T1000 (cell line): ENCODE results near the gene FABP7.
"Not testable (repeated sequence)": the region's sequence is repeated elsewhere in the genome, so short reads cannot be mapped to it uniquely, and the experiment has no call there.

Experiments used
- DNase-seq: peaks from one replicate; lab custom pipeline; 2025; ENCODE audit warnings: mixed read lengths; lab: John Stamatoyannopoulos, UW

The FABP7 gene

DNA sequence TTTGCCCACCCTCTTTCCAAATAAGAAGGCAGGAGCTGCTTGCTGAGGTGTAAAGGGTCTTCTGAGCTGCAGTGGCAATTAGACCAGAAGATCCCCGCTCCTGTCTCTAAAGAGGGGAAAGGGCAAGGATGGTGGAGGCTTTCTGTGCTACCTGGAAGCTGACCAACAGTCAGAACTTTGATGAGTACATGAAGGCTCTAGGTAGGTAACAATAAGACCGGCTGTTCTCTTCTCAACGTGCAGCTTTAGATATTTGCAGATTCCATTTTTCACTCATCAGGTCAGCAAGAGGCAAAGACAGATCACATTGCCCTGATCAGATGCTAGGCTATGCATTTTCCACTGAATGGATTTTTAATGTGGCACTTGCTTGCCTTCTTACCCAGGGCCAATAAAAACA lies at the start of gene FABP7:
FABP7 (plus strand) TSS at position 50 of the 400 bp plus-strand sequence; CDS start at position 129, 79 bp downstream.
- no peak for DNase-seq

GRCh38 chr6:122730334-122730733 lies 49.2 kb upstream of the FABP7 start:
- DNase-seq = no peak

DNA sequence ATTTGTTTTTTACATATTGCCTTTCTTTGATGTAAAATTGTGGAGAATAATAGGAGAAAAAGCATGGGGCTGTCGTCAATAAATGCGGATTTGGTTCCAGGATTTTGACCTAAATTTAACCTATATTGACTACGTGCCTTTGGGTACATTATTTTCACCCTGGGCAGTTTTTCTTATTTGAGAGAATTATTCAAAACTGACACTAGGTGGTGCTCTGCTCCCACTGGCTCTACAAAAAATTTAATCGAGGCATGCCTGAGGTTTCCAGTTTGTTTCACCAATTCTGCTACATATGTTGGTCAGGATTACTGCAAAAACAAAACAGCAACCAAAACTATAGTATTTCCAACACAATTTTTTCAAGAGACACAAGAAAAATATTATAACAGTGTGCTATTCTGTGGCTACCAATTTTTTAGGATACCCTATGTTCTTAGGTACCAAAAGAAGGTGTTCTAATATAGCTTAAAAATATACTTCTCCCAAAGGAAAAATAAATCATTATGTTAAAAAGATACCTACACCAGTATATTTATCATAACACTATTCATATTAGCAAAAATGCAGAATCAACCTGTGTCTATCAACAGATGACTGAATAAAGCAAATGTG lies 48.6 kb upstream of the FABP7 start:
- no peak for DNase-seq

DNA sequence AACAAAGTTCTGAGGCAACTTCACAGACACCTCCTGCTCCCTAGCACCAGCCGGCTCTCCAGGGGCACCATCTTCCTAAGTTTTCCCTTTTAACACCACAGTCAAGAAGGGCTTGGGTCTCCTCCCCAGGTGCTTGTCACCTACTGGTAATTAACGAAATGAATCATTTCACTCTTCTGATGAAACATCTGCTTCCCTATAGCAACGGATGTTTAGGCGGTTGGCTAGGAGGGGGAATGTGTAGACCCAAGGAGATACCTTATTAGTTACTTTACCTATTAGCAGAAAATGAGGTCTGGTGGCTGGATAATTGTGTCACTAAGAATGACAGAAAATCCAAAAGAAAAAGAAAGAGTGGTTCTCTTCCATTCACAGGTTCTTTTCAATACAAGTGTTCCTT lies 46.3 kb upstream of the FABP7 start:
- no peak for DNase-seq

- DNase-seq = no peak
Observed at GRCh38 chr6:122734529-122735395, 44.8 kb upstream of the FABP7 start.

DNA sequence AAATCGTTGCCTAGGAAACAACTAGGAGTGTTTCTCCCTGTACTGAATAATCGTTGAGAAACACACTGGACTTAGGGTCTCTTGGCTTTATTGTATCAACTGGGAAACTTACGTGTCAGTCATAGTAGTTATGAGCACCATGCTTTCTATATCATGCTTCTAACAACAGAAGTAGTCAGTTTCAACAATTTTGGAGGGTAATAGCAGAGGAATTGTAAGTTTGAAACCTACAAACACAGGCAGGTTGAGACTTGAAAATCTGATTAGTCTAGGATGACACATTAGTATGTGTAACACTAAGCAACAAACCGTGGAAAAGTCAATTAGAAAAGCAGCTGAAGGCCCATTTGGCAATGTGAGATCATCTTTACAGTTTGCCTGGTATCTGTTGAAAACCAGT lies 43.9 kb upstream of the FABP7 start:
- no peak for DNase-seq

- DNase-seq = no peak
Observed at GRCh38 chr6:122736163-122736562, 43.4 kb upstream of the FABP7 start.

DNA sequence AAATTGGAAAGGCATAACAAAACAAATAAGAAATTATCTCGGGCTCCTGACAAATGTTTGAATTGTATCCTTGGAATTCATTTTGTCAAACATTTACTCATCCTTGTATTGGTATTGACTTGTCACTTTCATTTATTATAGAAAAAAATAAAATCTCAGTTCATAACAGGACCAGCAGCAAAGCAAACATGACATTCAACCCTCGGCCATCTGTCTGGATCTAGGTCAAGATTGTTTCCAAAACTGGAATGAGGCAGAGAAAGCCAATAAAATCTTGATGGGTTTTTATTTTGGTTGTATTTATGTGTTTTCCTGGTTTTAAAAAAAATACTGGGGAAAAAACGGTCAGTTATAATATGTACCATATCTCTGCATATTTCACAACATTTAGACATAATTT lies 42.9 kb upstream of the FABP7 start:
- DNase-seq = no peak

DNA sequence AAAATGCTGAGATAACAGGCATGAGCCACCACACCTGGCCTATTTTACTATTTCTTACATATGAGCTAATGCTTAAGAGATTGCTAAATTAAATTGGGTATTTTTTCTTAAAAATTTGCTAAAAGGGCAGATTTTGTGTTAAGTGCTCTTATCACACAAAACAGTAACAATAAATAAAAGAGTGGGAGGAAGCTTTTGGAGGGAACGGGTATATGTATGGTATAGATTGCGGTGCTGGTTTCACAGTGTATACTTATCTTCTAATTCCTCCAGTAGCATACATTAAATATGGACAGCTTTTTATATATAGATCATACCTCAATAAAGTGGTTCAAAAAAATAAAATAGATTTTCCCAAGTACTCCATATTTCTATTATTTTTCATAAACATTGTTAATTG lies 39.4 kb upstream of the FABP7 start:
- no peak for DNase-seq

- no peak for DNase-seq
Observed at GRCh38 chr6:122740936-122741335, 38.6 kb upstream of the FABP7 start.

- not testable (repeated sequence) for DNase-seq
Observed at GRCh38 chr6:122744247-122744646, 35.3 kb upstream of the FABP7 start.

DNA sequence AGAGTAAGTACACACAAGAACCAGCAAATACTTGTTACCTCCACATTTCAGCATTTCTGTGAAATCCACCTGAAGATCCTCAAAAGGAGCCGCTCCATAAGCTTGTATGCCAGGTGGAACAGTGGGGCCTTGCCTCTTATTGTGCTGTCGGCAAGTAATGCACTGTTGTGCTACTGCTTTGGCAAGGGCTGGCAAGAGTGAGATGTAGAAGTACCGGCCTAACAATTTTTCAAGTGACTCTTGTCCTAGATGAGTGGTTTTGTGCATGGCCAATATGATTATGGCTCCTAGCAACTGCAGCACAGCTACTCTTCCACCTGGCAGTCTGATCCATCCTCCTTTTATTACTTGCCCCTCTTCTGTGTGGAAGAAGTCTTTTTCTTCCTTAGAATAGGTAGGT lies 34.7 kb upstream of the FABP7 start:
- DNase-seq = not testable (repeated sequence)

- DNase-seq = no peak
Observed at GRCh38 chr6:122746688-122747087, 32.8 kb upstream of the FABP7 start.

- DNase-seq = no peak
Observed at GRCh38 chr6:122747573-122747972, 31.9 kb upstream of the FABP7 start.

GRCh38 chr6:122748945-122749344 lies 30.6 kb upstream of the FABP7 start:
- DNase-seq = not testable (repeated sequence)

DNA sequence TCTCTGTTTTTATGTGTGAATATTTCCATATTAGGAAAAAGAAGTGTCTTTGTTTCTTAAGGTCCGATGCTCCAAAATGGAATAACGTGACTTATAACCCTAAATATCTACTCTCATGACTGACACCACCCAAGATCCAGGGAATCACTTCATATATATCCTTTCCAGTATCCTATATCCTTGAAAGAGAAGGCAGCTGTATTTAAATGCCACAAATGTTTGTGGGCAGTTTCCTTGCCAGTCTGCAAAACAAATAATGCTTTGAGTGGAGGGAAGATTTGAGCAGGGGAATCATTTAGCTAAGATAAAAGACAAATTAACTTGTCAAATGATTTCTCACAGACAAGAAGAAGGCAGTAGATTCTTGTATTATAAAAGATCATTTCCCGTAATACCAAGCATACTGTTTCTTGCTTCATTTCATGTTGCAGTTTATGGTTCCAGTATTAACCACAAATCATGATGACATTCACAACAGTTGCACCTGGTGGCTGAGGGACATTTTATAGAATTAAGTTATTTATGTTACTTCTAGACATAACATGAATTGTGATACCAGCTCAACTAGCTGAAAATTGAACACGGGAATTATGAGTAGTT lies 30.0 kb upstream of the FABP7 start:
- no peak for DNase-seq

- DNase-seq = no peak
Observed at GRCh38 chr6:122751326-122751725, 28.2 kb upstream of the FABP7 start.

- DNase-seq = no peak
Observed at GRCh38 chr6:122752459-122752858, 27.1 kb upstream of the FABP7 start.

- DNase-seq = no peak
Observed at GRCh38 chr6:122753000-122753687, 26.4 kb upstream of the FABP7 start.

- no peak for DNase-seq
Observed at GRCh38 chr6:122753688-122754056, 25.8 kb upstream of the FABP7 start.

GRCh38 chr6:122754191-122754731 lies 25.3 kb upstream of the FABP7 start:
- DNase-seq = no peak

DNA sequence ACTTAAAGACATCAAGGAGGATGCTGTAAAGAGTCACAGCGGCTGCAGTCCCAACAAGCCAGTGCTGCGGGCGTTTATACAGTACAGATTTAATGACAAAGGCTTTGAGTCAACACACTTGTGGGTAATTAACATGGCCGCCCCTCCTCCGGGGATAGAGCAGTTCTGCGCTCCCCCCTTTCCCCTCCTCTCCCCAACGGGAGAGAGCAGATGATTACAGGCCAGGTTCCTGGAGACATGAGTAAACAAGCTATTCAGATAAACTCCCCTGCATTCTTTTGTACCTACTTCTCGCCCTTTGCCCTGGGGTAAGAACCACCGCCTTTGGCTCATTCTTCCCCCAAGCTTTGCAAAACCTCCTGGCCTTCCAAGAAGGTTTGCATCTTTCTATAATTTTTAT lies 23.6 kb upstream of the FABP7 start:
- DNase-seq = peak; percentile 37
